Activated CD8-positive, alpha-beta T cell treated with anti-CD3 and anti-CD28 coated beads for 36 hours (primary cell): ENCODE results near the gene LITAF. TPM values are rescaled to one million over a fixed set of nuclear protein-coding genes. Genes with fewer than 3 reads are reported as not detected.

ENCODE experiments used
- ATAC-seq: fragments of 200-7000 bp; cut with Tn5 transposase; one replicate; pipeline ENCODE4 v1.10.0; 2021; ENCODE audit warnings: mild to moderate bottlenecking, moderate library complexity
- CTCF ChIA-PET: fragments of 350-600 bp; sonication (Branson Sonifier 250); formaldehyde crosslinking; loops from one replicate; lab custom pipeline; 2021; ENCODE audit warnings: antibody characterized with exemption; lab: Charles Lee
- POLR2A ChIA-PET: fragments of 350-600 bp; sonication (Branson Sonifier 250); formaldehyde crosslinking; loops from one replicate; lab custom pipeline; 2021; ENCODE audit warnings: antibody characterized with exemption; lab: Charles Lee
- DNase-seq: peaks from one replicate; pipeline ENCODE4 v3.0.0-alpha.2; 2020
- H3K27ac Mint-ChIP-seq: one replicate; pipeline ENCODE4 v1.8.0; 2021; ENCODE audit warnings: mild to moderate bottlenecking, mixed read lengths
- H3K27me3 Mint-ChIP-seq: one replicate; pipeline ENCODE4 v1.8.0; 2021; ENCODE audit warnings: mixed read lengths
- H3K36me3 Mint-ChIP-seq: one replicate; pipeline ENCODE4 v1.8.0; 2021; ENCODE audit warnings: low read depth, mixed read lengths
- H3K4me1 Mint-ChIP-seq: one replicate; pipeline ENCODE4 v1.8.0; 2021; ENCODE audit warnings: low read depth, mixed read lengths
- H3K4me3 Mint-ChIP-seq: one replicate; pipeline ENCODE4 v1.8.0; 2021; ENCODE audit warnings: mild to moderate bottlenecking, moderate library complexity, mixed read lengths
- H3K9me3 Mint-ChIP-seq: one replicate; pipeline ENCODE4 v1.8.0; 2021; ENCODE audit warnings: mixed read lengths
- intact Hi-C: fragments of 100-400 bp; cut with micrococcal nuclease; formaldehyde crosslinking; loops from one replicate; pipeline ENCODE4 v1.10.0; 2022
- total RNA-seq, 2 experiments: library from RNA; stranded (reverse); gene quantifications; one replicate each; pipeline ENCODE4 v1.2.3, GENCODE V29; 2021
- TF ChIP-seq, protein P1 (sequence below): fragments of 200-600 bp; IDR thresholded peaks from one replicate; pipeline ENCODE4 v1.8.0; 2022; ENCODE audit warnings: antibody characterized with exemption, mild to moderate bottlenecking

Gene LITAF
- total RNA-seq, 2 experiments from 2014 or later: 108 to 110 TPM

DNA sequence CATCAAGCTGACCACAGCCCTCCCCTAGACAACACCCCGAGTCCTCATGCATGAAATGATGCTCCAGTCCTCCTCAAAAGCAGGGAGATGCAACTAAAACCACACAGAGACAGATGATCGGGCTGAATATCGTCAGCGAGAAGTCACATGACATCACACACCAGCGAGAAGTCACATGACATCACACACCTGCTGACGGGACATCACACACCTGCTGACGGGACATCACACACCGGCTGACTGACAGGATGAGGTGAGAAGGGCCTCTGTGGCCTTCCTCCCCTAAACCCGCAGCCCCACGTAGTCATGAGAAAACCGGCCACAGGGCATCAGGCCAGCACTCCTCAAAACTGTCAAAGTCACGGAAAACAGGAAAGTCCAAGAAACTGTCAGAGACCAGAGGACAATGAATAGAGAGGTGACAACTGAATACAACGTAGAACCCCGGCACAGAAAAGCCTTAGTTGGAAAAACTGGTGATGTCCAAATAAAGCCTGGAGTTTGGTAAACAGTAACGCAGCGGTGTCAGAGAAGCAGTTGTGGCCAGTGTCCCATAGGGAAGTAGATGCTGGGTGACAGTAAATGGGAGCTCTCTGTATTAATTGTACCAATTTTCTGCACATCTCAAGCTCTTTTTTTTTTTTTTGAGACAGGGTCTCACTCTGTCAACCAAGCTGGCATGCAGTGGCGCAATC, 14.3 kb downstream of the LITAF start:
- Mint-ChIP-seq H3K27me3 (no peaks in the 10 kb centered on the region), H3K36me3 (peaks cover 52% of the 10 kb centered on the region), H3K4me3 (peak overlapping the region; percentile 17), H3K9me3 (no peaks in the 10 kb centered on the region), H3K27ac (peak overlapping the region; percentile 83), H3K4me1 (peaks cover 60% of the 10 kb centered on the region)
- ATAC-seq: peak; percentile 68
- intact Hi-C loops: no loop called here
- POLR2A ChIA-PET: interaction anchor here (0.6 to 4.6 kb wide), 3 partner anchors 11 to 51 kb away, joined by 3 to 20 read pairs (median 3); partner anchors contain the start of gene LITAF
- DNase-seq: peak; percentile 70
- CTCF ChIA-PET: interaction anchor here (0.7 kb wide), 1 partner anchor 38 kb away, joined by 3 read pairs; no protein-coding TSS in a partner anchor
- TF ChIP-seq, protein P1, sequence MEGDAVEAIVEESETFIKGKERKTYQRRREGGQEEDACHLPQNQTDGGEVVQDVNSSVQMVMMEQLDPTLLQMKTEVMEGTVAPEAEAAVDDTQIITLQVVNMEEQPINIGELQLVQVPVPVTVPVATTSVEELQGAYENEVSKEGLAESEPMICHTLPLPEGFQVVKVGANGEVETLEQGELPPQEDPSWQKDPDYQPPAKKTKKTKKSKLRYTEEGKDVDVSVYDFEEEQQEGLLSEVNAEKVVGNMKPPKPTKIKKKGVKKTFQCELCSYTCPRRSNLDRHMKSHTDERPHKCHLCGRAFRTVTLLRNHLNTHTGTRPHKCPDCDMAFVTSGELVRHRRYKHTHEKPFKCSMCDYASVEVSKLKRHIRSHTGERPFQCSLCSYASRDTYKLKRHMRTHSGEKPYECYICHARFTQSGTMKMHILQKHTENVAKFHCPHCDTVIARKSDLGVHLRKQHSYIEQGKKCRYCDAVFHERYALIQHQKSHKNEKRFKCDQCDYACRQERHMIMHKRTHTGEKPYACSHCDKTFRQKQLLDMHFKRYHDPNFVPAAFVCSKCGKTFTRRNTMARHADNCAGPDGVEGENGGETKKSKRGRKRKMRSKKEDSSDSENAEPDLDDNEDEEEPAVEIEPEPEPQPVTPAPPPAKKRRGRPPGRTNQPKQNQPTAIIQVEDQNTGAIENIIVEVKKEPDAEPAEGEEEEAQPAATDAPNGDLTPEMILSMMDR: no peak

DNA sequence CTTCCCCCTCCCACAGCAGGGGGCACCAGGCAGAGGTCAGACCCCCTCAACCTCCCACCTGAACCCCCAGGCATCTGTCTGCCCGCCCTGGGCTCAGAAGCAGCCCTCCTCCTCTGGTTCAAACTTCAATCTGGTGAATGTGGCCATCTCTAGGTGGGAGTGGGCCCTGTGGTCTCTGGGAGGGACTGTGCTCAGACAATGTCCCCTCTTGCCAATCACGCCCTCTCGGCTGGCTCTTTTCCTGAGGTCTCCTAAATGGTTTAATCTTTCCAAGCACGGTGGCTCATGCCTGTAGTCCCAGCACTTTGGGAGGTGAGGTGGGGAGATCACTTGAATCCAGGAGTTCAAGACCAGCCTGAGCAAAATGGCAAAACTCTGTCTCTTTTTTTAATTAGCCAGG, 15.2 kb downstream of the LITAF start:
- Mint-ChIP-seq H3K36me3 (peaks cover 52% of the 10 kb centered on the region), H3K27ac (peak overlapping the region; percentile 77), H3K4me3 (no peak overlapping the region), H3K27me3 (no peaks in the 10 kb centered on the region), H3K4me1 (peaks cover 58% of the 10 kb centered on the region), H3K9me3 (no peaks in the 10 kb centered on the region)
- POLR2A ChIA-PET: interaction anchor here (1.3 kb wide), 1 partner anchor 12 kb away, joined by 3 read pairs; no protein-coding TSS in a partner anchor
- DNase-seq (no peak), ATAC-seq (no peak)
- TF ChIP-seq, protein P1: no peak
- intact Hi-C loops: no loop called here
- CTCF ChIA-PET: no interaction called here

DNA sequence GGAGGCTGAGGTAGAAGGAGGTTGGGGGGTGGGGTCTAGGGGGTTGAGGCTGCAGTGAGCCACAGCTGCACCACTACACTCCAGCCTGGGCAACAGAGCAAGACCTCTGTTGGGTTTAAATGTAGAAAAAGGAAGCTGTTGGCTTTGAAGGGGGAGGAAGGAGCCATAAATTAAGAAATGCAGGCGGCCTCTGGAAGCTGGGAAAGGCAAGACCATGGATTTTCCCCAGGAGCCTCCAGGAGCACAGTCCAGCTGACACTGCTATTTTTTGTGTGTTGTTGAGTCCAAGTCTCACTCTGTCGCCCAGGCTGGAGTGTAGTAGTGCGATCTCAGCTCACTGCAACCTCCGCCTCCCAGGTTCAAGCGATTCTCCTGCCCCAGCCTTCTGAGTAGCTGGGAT, 15.9 kb downstream of the LITAF start:
- ATAC-seq: no peak
- intact Hi-C loops: no loop called here
- Mint-ChIP-seq H3K36me3 (peaks cover 58% of the 10 kb centered on the region), H3K9me3 (no peaks in the 10 kb centered on the region), H3K4me3 (no peak overlapping the region), H3K27ac (peak overlapping the region; percentile 77), H3K27me3 (no peaks in the 10 kb centered on the region), H3K4me1 (peaks cover 64% of the 10 kb centered on the region)
- no peak for DNase-seq
- TF ChIP-seq, protein P1: no peak
- CTCF ChIA-PET: no interaction called here
- POLR2A ChIA-PET: no interaction called here

DNA sequence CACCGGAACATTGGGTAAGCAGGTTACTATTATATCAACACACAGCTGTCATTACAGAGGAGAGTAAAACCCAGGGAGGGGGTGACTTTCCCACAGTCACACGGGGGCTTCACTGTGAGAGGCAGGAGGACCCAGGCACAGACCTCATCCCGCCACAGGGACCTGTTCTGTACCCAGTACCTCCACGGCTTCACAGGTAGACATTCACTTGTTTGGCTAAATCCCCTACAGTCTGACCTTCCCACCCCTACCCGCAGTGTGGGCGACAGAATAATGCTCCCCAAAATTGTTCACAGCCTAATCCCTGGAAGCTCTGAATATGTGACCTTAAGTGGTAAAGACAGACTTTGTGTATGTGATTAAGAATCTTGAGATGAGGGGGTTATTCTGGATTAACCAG, 16.5 kb downstream of the LITAF start:
- Mint-ChIP-seq H3K36me3 (peaks cover 57% of the 10 kb centered on the region), H3K4me1 (peaks cover 63% of the 10 kb centered on the region), H3K9me3 (no peaks in the 10 kb centered on the region), H3K4me3 (no peak overlapping the region), H3K27ac (peak overlapping the region; percentile 72), H3K27me3 (no peaks in the 10 kb centered on the region)
- CTCF ChIA-PET: no interaction called here
- ATAC-seq (no peak), DNase-seq (no peak)
- intact Hi-C loops: no loop called here
- TF ChIP-seq, protein P1: no peak
- POLR2A ChIA-PET: no interaction called here

DNA sequence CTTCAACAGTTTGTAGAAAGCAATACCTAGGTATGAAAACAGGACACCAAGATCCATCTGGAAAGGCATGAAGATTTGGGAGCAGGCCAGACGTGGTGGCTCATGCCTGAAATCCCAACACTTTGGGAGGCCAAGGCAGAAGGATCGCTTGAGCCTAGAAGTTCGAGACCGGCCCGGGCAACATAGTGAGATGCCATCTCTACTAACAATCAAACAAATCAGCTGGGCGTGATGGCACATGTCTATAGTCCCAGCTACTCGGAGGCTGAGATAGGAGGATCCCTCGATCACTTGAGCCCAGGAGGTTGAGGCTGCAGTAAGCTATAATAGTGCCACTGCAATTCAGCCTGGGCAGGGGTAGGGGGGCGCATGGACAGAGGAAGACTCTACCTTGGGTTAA, 20.3 kb downstream of the LITAF start:
- H3K36me3 Mint-ChIP-seq: peaks cover 51% of the 10 kb centered on the region
- TF ChIP-seq, protein P1: no peak
- H3K27me3 Mint-ChIP-seq: no peaks in the 10 kb centered on the region
- ChIA-PET CTCF (interaction anchor here (0.8 to 1.5 kb wide), 2 partner anchors 34 to 74 kb away, joined by 3 to 5 read pairs; no protein-coding TSS in a partner anchor), POLR2A (interaction anchor here (0.6 to 1.1 kb wide), 4 partner anchors 16 to 169 kb away, joined by 3 read pairs; no protein-coding TSS in a partner anchor)
- ATAC-seq (no peak), DNase-seq (no peak)
- intact Hi-C loops: no loop called here
- no peaks in the 10 kb centered on the region for H3K9me3 Mint-ChIP-seq
- no peak overlapping the region for H3K4me3 Mint-ChIP-seq
- H3K27ac Mint-ChIP-seq: peak overlapping the region; percentile 73
- peaks cover 65% of the 10 kb centered on the region for H3K4me1 Mint-ChIP-seq
